Endometrial microvascular endothelial cells (primary cell): Measurements from ENCODE around the gene CSTPP1. TPM values are rescaled to one million over a fixed set of nuclear protein-coding genes. Genes with fewer than 3 reads are reported as not detected.
"Not testable (repeated sequence)": the region's sequence is repeated elsewhere in the genome, so short reads cannot be mapped to it uniquely, and the experiment has no call there.

Experiments used
- in situ Hi-C: cut with HindIII; loops from 2 replicates; pipeline ENCODE4 v1.10.0; 2017; ENCODE audit warnings: low sequenced_read_pairs, low pct_unique_long_range_greater_than_20kb; ENCODE audit errors: inconsistent ontology term
- total RNA-seq: library from RNA; depleted of rRNA; stranded (reverse); fragments of >200 nt; gene quantifications from one replicate; pipeline ENCODE4 v1.2.3, GENCODE V29; 2015; ENCODE audit errors: inconsistent ontology term

CSTPP1 gene
- total RNA-seq, 1 donor from 2014 or later, result 24.0 TPM

GRCh38 chr11:46906609-46907041, 29.9 kb upstream of the CSTPP1 start:
- in situ Hi-C loops, result no loop called here

- in situ Hi-C loops, result no loop called here
Observed at GRCh38 chr11:46907606-46908005, 29.0 kb upstream of the CSTPP1 start.

GRCh38 chr11:46912526-46913150, 23.9 kb upstream of the CSTPP1 start:
- in situ Hi-C loops, result no loop called here

- in situ Hi-C loops, result no loop called here
Observed at GRCh38 chr11:46913484-46913883, 23.1 kb upstream of the CSTPP1 start.

GRCh38 chr11:46914363-46914762, 22.2 kb upstream of the CSTPP1 start:
- in situ Hi-C loops, result no loop called here

- in situ Hi-C loops, result no loop called here
Observed at GRCh38 chr11:46914910-46915309, 21.7 kb upstream of the CSTPP1 start.

- in situ Hi-C loops, result no loop called here
Observed at GRCh38 chr11:46916286-46917108, 20.1 kb upstream of the CSTPP1 start.

GRCh38 chr11:46917109-46917761, 19.3 kb upstream of the CSTPP1 start:
- in situ Hi-C loops, result no loop called here

- in situ Hi-C loops, result no loop called here
Observed at GRCh38 chr11:46917762-46918082, 18.8 kb upstream of the CSTPP1 start.

- in situ Hi-C loops, result no loop called here
Observed at GRCh38 chr11:46918083-46918787, 18.3 kb upstream of the CSTPP1 start, which contains the start of gene LRP4. Gene LRP4, minus strand, starts transcription at chr11:46918550. Its CDS starts 171 bp downstream, at chr11:46918379.

- in situ Hi-C loops, result no loop called here
Observed at GRCh38 chr11:46918788-46919513, 17.6 kb upstream of the CSTPP1 start.

GRCh38 chr11:46920755-46921154, 15.8 kb upstream of the CSTPP1 start:
- in situ Hi-C loops, result no loop called here

- in situ Hi-C loops, result not testable (repeated sequence)
Observed at GRCh38 chr11:46927928-46928327, 8.6 kb upstream of the CSTPP1 start.

GRCh38 chr11:46928701-46929100, 7.9 kb upstream of the CSTPP1 start:
- in situ Hi-C loops, result not testable (repeated sequence)

- in situ Hi-C loops, result no loop called here
Observed at GRCh38 chr11:46930089-46930488, 6.5 kb upstream of the CSTPP1 start.

GRCh38 chr11:46942172-46942571, 5.6 kb downstream of the CSTPP1 start:
- in situ Hi-C loops, result no loop called here

- in situ Hi-C loops, result no loop called here
Observed at GRCh38 chr11:46944356-46945075, 8.0 kb downstream of the CSTPP1 start.

- in situ Hi-C loops, result no loop called here
Observed at GRCh38 chr11:46947399-46948077, 11.0 kb downstream of the CSTPP1 start.
